HG03460 (cell line): ENCODE data around the gene OTOGL.

ENCODE experiments used
- ATAC-seq: cut with Tn5 transposase; IDR thresholded peaks from one replicate; pipeline ENCODE4 v1.9.1; 2021; ENCODE audit not compliant: unreplicated experiment

OTOGL gene

DNA sequence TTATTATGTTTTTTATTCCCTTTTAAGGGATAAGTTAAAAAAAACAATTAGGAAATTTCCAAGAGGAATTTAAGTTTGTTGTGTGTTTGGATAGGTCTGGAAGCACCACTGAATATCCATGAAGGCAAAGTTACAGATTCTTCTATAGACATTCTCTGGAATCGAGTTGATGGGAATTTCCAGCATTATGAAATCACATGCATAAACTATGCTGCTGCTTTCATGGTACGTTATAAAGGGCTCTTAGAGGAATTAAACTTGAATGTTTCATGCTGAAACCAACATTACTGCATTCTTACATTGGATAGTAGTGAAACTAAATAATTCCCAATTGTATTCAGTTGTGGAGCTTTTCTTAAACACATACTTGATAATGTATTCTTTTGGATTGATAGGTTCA lies 323.2 kb downstream of the OTOGL start:
- no peak for ATAC-seq
